ENCODE data around the gene GPR132. TPM values are rescaled to one million over a fixed set of nuclear protein-coding genes. Genes with fewer than 3 reads are reported as not detected.

Gene GPR132
- total RNA-seq, 6 experiments from 2014 or later = 0.11 to 0.84 (median 0.39) TPM

DNA sequence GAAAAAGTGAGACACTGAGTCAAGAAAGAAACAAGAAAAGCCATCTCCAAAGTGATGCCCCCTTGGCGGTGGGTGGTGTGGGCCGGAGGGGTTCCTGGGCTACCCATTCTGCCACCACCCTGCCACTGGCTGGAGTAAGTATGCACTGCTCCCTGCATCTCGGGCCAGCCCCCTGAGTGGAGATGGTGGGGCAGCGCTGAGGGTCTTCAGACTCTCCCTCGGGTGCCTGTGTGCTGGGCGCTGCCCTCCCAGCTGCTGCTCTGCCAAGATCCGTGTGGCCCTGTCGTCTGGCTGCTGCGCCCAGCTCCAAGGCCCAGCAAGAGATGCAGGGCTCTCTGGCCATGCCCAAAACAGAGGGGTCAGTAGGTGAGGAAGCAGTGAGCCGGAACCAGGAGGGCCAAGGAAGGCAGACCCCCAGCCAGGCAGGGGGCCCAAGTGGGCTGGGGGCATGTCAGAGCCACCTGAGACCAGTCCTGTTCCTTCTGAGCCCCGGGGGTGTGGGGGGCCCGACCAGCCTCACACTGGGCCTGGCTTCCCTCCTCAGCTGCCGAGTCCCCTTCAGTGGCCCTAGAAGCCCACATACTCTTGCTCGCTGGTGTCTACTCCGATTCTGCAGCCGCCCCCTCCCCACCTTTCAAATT is 5.2 kb downstream of the GPR132 start:
- no peak for ATAC-seq
- DNase-seq = peak in 1 of 3 donors; percentile 40
- Histone ChIP-seq H3K27me3 (no peaks in the 10 kb centered on the region), H3K9me3 (no peaks in the 10 kb centered on the region), H3K36me3 (no peaks in the 10 kb centered on the region), H3K4me3 (no peak overlapping the region), H3K27ac (no peak overlapping the region), H3K4me1 (peaks cover 0 to 4% (median 0%) of the 10 kb centered on the region in 4 donors)
- 60% methylated on average over 2 of the region's 16 CpGs for WGBS (ENCODE audit: insufficient coverage, low coverage, low lambda C conversion rate, missing lambda C conversion rate)
- intact Hi-C loops (cut with DNase I) = no loop called here
- TF ChIP-seq POLR2A (IDR thresholded peaks at IDR 0.05) = no peak
- TF ChIP-seq, protein P1, sequence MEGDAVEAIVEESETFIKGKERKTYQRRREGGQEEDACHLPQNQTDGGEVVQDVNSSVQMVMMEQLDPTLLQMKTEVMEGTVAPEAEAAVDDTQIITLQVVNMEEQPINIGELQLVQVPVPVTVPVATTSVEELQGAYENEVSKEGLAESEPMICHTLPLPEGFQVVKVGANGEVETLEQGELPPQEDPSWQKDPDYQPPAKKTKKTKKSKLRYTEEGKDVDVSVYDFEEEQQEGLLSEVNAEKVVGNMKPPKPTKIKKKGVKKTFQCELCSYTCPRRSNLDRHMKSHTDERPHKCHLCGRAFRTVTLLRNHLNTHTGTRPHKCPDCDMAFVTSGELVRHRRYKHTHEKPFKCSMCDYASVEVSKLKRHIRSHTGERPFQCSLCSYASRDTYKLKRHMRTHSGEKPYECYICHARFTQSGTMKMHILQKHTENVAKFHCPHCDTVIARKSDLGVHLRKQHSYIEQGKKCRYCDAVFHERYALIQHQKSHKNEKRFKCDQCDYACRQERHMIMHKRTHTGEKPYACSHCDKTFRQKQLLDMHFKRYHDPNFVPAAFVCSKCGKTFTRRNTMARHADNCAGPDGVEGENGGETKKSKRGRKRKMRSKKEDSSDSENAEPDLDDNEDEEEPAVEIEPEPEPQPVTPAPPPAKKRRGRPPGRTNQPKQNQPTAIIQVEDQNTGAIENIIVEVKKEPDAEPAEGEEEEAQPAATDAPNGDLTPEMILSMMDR (IDR thresholded peaks at IDR 0.05) = no peak

DNA sequence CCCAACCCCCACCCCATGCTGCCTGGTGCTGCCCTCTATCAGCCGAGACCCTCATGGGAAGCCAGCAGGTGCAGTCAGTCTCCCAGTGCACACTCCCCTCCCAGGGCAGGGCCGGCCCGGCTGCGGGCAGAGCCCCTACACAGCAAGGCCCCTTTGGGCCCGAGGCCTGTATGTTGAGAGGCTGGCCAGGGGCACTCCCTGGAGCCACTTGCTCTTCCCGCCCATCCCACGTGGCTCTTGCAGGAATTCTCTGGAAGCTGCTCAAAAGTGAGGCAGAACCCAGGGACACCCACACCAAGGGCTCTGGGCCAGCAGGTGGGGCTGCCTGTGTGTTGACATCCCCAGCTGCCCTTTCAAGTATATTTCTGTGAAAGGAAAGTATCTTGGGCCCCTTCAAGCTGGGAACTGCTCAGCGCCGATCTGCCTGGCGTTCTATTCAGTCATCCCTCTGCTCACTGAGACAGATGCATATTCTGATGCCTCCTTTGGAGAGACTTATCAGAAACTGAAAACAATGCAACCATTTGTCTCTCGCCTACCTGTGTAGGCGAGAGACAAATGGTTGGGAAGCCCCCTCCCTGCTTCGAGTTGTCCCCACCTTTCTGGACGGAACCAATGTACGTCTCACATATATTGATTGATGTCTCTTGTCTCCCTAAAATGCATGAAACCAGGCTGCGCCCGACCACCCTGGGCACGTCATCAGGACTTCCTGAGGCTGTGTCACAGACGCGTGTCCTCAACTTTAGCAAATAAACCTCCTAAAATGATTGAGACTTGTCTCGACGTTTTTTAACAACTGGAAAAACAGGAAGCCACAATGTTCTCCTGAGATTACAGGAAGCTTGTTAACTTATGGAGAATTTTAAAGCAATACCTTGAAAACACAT is 6.0 kb downstream of the GPR132 start:
- no peak overlapping the region for H3K27ac ChIP-seq
- intact Hi-C loops (cut with DNase I) = no loop called here
- no peaks in the 10 kb centered on the region for H3K27me3 ChIP-seq
- WGBS (ENCODE audit: insufficient coverage, low coverage, low lambda C conversion rate, missing lambda C conversion rate) = 55% methylated on average over 18 of the region's 22 CpGs
- no peak overlapping the region for H3K4me3 ChIP-seq
- ATAC-seq = no peak
- DNase-seq = peak in 2 of 3 donors; percentile 48 to 54
- TF ChIP-seq, protein P1 (IDR thresholded peaks at IDR 0.05) = no peak
- TF ChIP-seq POLR2A (IDR thresholded peaks at IDR 0.05) = no peak
- H3K9me3 ChIP-seq = no peaks in the 10 kb centered on the region
- H3K4me1 ChIP-seq = peaks cover 0 to 4% (median 0%) of the 10 kb centered on the region in 4 donors
- no peaks in the 10 kb centered on the region for H3K36me3 ChIP-seq

DNA sequence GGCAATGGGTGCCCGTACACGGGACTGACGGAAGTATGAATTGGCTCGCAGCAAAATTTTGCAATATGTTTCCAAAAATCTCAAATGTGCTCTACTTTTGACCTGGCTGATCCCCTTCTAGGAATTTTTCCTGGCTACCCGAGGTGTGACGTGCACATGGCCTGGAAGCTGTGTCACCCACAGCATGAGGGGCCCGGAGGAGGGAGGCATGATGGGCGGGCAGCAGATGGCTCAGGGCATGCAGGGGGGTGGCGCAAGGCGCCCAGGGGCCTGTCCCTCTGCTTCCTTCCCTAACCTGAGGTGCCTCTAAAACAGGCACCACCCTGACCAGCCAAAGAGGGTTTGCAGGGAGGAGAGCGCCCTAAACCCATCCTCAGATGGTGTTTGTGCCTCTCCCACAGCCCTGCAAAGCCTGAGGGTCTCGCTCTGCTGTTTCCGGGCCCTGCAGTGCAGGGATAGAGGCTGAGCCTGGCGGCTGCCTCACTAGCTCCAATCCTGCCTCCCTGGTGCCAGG is 6.7 kb downstream of the GPR132 start:
- WGBS (ENCODE audit: insufficient coverage, low coverage, low lambda C conversion rate, missing lambda C conversion rate) = 41% methylated on average over 4 of the region's 14 CpGs
- intact Hi-C loops (cut with DNase I) = no loop called here
- ATAC-seq = no peak
- Histone ChIP-seq H3K27ac (no peak overlapping the region), H3K4me1 (peaks cover 0 to 4% (median 0%) of the 10 kb centered on the region in 4 donors), H3K36me3 (no peaks in the 10 kb centered on the region), H3K4me3 (no peak overlapping the region), H3K27me3 (no peaks in the 10 kb centered on the region), H3K9me3 (no peaks in the 10 kb centered on the region)
- TF ChIP-seq, protein P1 (IDR thresholded peaks at IDR 0.05) = no peak
- no peak for TF ChIP-seq POLR2A (IDR thresholded peaks at IDR 0.05)
- peak in 2 of 3 donors; percentile 42 to 46 for DNase-seq

DNA sequence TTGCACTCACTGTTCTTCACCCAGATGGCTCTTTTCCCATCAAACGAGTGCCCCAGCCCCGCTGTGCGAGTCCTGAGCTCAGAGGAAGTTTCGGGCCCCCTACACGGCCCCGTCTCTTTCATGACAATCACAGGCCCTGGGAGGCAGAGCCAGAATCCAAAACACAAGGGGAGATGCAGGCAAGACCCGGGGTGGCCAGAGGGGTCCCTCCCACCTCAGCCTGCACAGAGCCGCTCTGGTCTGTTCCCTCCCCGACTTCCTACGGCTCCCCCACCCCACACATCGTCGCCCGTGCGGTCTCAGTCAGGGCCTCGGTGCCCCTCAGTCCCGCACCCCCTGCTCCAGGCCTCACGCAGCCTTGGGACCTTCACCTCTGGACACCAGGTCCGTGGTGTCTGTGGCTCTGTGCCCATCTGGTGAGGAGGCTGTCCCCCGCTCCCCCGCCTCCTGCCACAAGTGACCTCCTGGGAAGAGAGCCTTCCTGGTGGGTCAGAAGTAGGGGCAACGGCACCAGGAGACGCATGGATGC is 8.9 kb downstream of the GPR132 start:
- DNase-seq = peak in 1 of 3 donors; percentile 51
- H3K9me3 ChIP-seq = no peaks in the 10 kb centered on the region
- no peak overlapping the region for H3K27ac ChIP-seq
- intact Hi-C loops (cut with DNase I) = no loop called here
- WGBS (ENCODE audit: insufficient coverage, low coverage, low lambda C conversion rate, missing lambda C conversion rate) = 39% methylated on average over 10 of the region's 22 CpGs
- no peaks in the 10 kb centered on the region for H3K36me3 ChIP-seq
- peaks cover 0 to 4% (median 0%) of the 10 kb centered on the region in 4 donors for H3K4me1 ChIP-seq
- ATAC-seq = no peak
- H3K27me3 ChIP-seq = no peaks in the 10 kb centered on the region
- no peak overlapping the region for H3K4me3 ChIP-seq
- no peak for TF ChIP-seq POLR2A (IDR thresholded peaks at IDR 0.05)
- TF ChIP-seq, protein P1 (IDR thresholded peaks at IDR 0.05) = no peak
